Prostate gland (tissue), 2 donors: ENCODE measurements around the gene ULK4. TPM values are rescaled to one million over a fixed set of nuclear protein-coding genes. Genes with fewer than 3 reads are reported as not detected.
"Not testable (repeated sequence)": the region's sequence is repeated elsewhere in the genome, so short reads cannot be mapped to it uniquely, and the experiment has no call there.

Experiments used
- DNase-seq: peaks from one replicate; pipeline ENCODE4 v3.0.0-alpha.2; 2019; ENCODE audit warnings: low spot score
- H3K27ac ChIP-seq, 2 donors: fragments of 200-600 bp; sonication (generic); 2 replicates each; pipeline ENCODE4 v1.5.1; 2017 to 2019
- H3K27me3 ChIP-seq: fragments of 200-600 bp; sonication (generic); replicated peaks from 2 replicates; pipeline ENCODE4 v1.5.1; 2019; ENCODE audit not compliant: insufficient read depth
- H3K36me3 ChIP-seq, 2 donors: fragments of 200-600 bp; sonication (generic); 1 replicate in 1 of 2; 2 replicates in 1 of 2; pipeline versions ENCODE4 v1.5.1 to v1.8.1; 2017 to 2019
- H3K4me1 ChIP-seq: fragments of 200-600 bp; sonication (generic); replicated peaks from 2 replicates; pipeline ENCODE4 v1.5.1; 2019
- H3K4me3 ChIP-seq, 2 donors: fragments of 200-600 bp; sonication (generic); 2 replicates each; pipeline ENCODE4 v1.5.1; 2017 to 2019
- H3K9me3 ChIP-seq: fragments of 200-600 bp; sonication (generic); 2 replicates; pipeline ENCODE4 v1.5.1; 2017
- CTCF ChIP-seq, 4 experiments: fragments of 200-600 bp in 2 of 4; fragments of 450-650 bp in 2 of 4; sonication (generic) in 2 of 4; IDR thresholded peaks; 1 replicate in 3 of 4; 2 replicates in 1 of 4; pipeline ENCODE4 v1.5.1; 2016 to 2019; ENCODE audit warnings: antibody characterized with exemption in 4 of 4, mild to moderate bottlenecking in 2 of 4, moderate library complexity in 2 of 4
- POLR2A ChIP-seq: fragments of 450-650 bp; IDR thresholded peaks from one replicate; pipeline ENCODE4 v1.6.1; 2016; ENCODE audit warnings: antibody characterized with exemption, mild to moderate bottlenecking
- POLR2AphosphoS5 ChIP-seq: sonication (generic); formaldehyde crosslinking; IDR thresholded peaks from one replicate; pipeline ENCODE4 v1.6.1; 2017; ENCODE audit warnings: antibody characterized with exemption
- WGBS: methylation state at CpG from one replicate; pipeline ENCODE4 v1.1.5; 2018; 5-methylcytosine and 5-hydroxymethylcytosine counted together
- intact Hi-C: fragments of 100-400 bp; cut with DNase I; formaldehyde crosslinking; loops from one replicate; pipeline ENCODE4 v1.14.2; 2022
- total RNA-seq, 2 donors: library from RNA; depleted of rRNA; stranded (reverse); fragments of >200 nt; gene quantifications; one replicate each; pipeline ENCODE4 v1.1.0, GENCODE V29; 2016

ULK4 gene
- total RNA-seq, 2 donors from 2014 or later, result 23.1 to 33.7 TPM

GRCh38 chr3:41794748-41795589 lies 166.9 kb downstream of the ULK4 start:
- intact Hi-C loops, result no loop called here
- WGBS, result 80% methylated on average over 5 of the region's 5 CpGs

GRCh38 chr3:41792806-41793205 lies 169.1 kb downstream of the ULK4 start:
- TF ChIP-seq POLR2A (no peak), POLR2AphosphoS5 (no peak), CTCF (IDR thresholded peaks at IDR 0.05) (no peak)
- Histone ChIP-seq H3K27ac (no peak overlapping the region), H3K4me1 (no peaks in the 10 kb centered on the region), H3K4me3 (no peak overlapping the region), H3K9me3 (no peaks in the 10 kb centered on the region), H3K27me3 (no peaks in the 10 kb centered on the region), H3K36me3 (no peaks in the 10 kb centered on the region)
- 95% methylated on average over 7 of the region's 7 CpGs for WGBS
- no peak for DNase-seq
- intact Hi-C loops, result no loop called here

More at GRCh38 chr3:41794748-41795589, 166.9 kb downstream of the ULK4 start:
- no peaks in the 10 kb centered on the region for H3K36me3 ChIP-seq
- DNase-seq, result no peak
- no peaks in the 10 kb centered on the region for H3K27me3 ChIP-seq
- no peak for TF ChIP-seq POLR2A
- TF ChIP-seq CTCF (IDR thresholded peaks at IDR 0.05), result no peak
- no peak for TF ChIP-seq POLR2AphosphoS5
- H3K9me3 ChIP-seq, result no peaks in the 10 kb centered on the region
- H3K4me3 ChIP-seq, result no peak overlapping the region
- no peak overlapping the region for H3K27ac ChIP-seq
- no peaks in the 10 kb centered on the region for H3K4me1 ChIP-seq

GRCh38 chr3:41769106-41769505 lies 192.8 kb downstream of the ULK4 start:
- Histone ChIP-seq H3K27ac (no peak overlapping the region), H3K36me3 (no peaks in the 10 kb centered on the region), H3K4me1 (no peaks in the 10 kb centered on the region), H3K9me3 (no peaks in the 10 kb centered on the region), H3K4me3 (no peak overlapping the region), H3K27me3 (no peaks in the 10 kb centered on the region)
- no peak for TF ChIP-seq POLR2AphosphoS5
- TF ChIP-seq CTCF (IDR thresholded peaks at IDR 0.05), result no peak
- TF ChIP-seq POLR2A, result no peak
- WGBS, result 87% methylated on average over 2 of the region's 2 CpGs
- DNase-seq, result no peak
- intact Hi-C loops, result no loop called here

GRCh38 chr3:41768363-41768762 lies 193.5 kb downstream of the ULK4 start:
- no peaks in the 10 kb centered on the region for H3K4me1 ChIP-seq
- 70% methylated on average over 1 of the region's 1 CpG for WGBS
- no peak for TF ChIP-seq POLR2AphosphoS5
- TF ChIP-seq CTCF (IDR thresholded peaks at IDR 0.05), result no peak
- TF ChIP-seq POLR2A, result no peak
- no peaks in the 10 kb centered on the region for H3K27me3 ChIP-seq
- no peak overlapping the region for H3K27ac ChIP-seq
- H3K36me3 ChIP-seq, result no peaks in the 10 kb centered on the region
- no peak overlapping the region for H3K4me3 ChIP-seq
- no peaks in the 10 kb centered on the region for H3K9me3 ChIP-seq
- intact Hi-C loops, result no loop called here
- no peak for DNase-seq

GRCh38 chr3:41762867-41763266 lies 199.0 kb downstream of the ULK4 start:
- H3K36me3 ChIP-seq, H3K4me3 ChIP-seq, H3K4me1 ChIP-seq, H3K9me3 ChIP-seq, H3K27me3 ChIP-seq, H3K27ac ChIP-seq, DNase-seq, intact Hi-C loops: not testable (repeated sequence)
- WGBS, result 94% methylated on average over 7 of the region's 7 CpGs
